ENCODE data around the gene PIGA. TPM values are rescaled to one million over a fixed set of nuclear protein-coding genes. Genes with fewer than 3 reads are reported as not detected.
A peak's percentile ranks its signal among the peaks of the same experiment; 100 is the strongest.

PIGA gene, protein sequence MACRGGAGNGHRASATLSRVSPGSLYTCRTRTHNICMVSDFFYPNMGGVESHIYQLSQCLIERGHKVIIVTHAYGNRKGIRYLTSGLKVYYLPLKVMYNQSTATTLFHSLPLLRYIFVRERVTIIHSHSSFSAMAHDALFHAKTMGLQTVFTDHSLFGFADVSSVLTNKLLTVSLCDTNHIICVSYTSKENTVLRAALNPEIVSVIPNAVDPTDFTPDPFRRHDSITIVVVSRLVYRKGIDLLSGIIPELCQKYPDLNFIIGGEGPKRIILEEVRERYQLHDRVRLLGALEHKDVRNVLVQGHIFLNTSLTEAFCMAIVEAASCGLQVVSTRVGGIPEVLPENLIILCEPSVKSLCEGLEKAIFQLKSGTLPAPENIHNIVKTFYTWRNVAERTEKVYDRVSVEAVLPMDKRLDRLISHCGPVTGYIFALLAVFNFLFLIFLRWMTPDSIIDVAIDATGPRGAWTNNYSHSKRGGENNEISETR
- 15.3 and 17.1 TPM in 2 replicates for total RNA-seq (2014; rRNA removed; shearing (Covaris generic))

DNA sequence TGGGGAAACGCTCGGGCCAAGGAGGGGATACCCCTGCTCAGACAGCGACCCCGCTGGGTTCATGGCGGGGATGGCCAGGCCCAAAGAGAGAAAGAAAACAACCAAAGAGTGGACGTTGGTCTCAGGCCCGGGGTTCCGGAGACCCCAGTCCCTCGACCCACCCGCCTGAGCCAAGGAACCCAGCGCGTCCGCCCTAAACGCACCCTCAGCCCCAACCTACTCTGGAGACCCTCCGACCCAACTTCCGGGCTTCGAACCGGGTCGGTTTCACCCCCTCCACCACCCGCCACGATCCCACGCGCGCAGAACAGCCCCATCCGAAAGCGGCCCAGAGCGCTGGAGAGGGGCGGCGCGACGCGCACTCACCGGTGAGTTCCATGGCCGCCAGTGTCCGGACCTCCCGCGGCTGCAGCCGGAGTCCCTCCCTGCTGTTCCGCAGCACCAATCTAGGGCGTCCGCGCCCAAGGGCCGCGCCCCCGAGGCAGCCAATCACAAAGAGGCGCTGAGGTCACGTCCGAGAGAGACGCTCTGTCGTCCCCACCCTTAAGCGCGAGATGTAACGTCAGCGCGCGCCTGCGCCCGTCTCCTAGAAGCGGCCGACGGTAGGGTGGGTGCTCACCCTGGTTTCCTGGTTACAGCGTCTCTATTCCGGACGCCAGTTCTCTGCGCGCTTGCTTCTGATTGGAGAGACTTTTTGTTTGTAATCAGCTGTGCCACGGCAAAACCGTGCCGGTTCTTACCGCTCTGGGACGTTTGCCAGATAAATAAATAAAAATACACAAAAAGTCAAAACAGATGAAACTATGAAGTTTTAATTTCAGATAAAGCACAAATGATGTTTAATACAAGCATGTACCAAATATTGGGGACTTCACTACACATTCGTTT lies at the start of gene PIGA:
PIGA (minus strand) TSS at position 389 of the 888 bp plus-strand sequence. CDS start 3,593 bp downstream, outside the sequence.
- peak; percentile 97 for DNase-seq (ENCODE audit: low spot score)

DNA sequence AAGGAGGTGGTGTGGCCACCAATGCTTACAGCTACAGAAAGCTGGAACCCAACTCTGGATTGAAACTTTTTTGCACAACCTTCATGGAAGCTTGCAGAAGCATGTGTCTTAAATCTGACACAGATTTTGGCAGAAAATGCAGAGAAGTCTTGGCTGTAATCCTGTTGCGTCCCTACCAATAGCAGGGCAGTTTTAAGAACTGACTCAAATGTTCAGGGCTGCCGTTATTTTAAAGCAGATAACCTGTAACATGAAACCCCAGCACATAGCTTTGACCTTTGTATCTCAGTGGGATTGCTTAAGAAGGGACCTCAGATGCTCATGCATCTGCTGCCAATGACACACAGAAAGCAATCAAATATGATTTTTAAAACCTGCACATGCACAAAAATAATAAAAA lies 49.0 kb upstream of the PIGA start, which contains the start of gene VEGFD:
VEGFD (minus strand) TSS at position 110 of the 400 bp plus-strand sequence. CDS start 467 bp downstream, outside the sequence.
- no peak for DNase-seq (ENCODE audit: low spot score)

DNA sequence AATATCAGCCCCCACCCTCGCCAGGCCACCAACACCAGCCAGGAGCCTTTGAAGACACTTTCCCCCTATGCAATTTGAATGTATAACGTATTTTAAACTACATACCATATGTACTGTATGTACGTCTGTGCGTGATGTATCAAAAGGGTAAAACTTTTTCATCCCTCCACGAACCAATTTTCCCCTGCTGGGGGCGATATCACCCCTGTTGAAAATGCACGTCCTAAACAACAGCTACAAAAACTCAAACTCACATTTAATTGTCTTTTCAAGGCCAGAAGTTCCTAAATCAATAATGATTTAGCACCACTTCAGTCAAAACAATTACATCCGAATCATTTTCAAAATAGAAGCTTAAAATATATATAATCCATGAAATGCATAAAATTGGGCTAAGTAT lies 47.5 kb upstream of the PIGA start:
- DNase-seq (ENCODE audit: low spot score), result no peak

DNA sequence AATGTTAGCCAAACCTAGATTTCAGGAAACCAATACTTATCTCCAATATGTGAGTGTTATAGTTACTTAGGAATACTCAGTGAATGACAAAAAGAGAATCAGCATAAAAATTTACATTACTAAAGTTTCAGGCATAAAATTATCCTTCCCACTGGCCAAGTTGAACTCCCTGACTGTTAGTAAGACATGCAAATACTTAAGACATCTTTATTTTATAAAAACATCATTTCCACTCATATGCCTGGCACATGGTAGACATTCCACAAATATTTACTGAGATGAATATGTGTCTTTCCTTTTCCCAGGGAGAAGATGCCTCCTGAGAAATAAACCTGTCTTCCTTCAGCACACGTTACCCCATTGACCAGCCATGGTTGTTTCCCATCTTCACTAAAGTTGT lies 41.6 kb upstream of the PIGA start:
- DNase-seq (ENCODE audit: low spot score), result no peak

DNA sequence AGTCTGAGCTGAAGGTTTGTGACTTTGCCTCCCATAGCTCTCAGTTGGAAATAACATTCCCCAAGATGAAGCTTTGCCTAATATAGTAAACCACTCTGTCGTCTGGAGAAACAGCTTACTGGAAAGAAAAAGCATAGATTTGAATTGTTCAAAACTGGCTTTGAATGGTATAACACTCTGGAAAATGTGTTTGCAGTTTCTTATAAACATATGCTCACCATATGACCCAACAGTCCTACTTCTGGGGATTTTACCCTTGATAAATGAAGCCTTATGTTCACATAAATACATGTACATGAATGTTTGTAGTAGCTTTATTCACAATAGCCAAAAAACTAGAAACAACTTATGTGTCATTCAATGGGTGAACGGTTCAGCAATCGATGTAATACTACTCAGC lies 38.7 kb upstream of the PIGA start:
- no peak for DNase-seq (ENCODE audit: low spot score)

DNA sequence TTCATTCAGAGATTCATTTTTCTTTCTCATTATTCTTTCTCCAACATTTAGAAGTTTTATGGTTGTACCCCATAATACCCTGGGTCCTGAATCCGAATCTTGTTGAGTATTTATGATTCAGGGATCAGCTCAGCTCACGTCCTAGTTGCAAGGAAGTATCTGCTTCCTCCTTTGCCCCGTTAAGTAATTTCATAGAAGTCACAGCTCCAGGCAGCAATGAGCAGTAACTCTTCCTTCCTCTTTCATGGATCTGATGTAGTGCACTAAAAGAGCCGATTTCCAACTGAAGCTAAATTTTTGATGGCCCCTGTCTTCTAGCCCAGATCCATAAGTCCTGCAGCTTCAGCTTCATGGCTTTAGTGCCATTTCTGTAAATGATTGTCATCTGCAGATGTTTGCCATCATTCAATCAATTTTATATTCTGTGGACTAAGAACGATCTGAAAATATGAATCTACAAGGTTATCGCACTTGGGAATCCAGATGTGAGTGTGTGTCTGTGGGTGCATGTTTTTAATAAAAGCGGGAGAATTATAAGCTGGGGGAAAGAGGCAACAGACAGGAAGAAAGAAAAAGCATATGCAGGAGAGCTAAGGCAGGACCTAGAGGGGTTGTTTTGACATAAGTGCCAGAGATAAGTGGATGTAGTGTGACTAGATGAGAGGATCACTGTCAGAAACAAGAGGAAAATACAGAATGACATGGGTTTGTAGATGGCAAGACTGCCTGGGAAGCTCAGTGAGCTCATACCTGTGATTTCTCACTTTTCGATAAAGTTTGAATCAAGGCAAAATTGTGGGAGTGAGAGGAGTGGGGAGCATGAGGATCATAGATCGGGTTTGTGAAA lies 31.4 kb upstream of the PIGA start:
- no peak for DNase-seq (ENCODE audit: low spot score)

DNA sequence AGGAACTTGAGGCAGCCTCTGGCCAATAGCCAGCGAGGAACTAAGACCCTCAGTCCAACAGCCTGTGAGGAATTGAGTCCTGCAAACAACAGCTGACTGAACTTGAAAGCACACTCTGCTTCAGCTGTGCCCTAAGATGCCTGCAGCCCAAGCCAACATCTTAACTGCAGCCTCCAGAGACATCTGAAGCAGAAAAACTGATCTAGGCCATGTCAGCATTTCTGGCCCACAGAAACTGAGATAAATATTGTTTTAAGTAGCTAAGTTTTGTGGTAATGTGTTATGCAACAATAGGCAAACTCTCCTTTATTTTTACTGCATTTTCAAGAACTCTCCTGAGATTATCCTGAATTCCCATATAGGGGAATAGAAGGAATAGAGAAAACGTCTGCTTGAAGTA lies 24.4 kb upstream of the PIGA start:
- no peak for DNase-seq (ENCODE audit: low spot score)

DNA sequence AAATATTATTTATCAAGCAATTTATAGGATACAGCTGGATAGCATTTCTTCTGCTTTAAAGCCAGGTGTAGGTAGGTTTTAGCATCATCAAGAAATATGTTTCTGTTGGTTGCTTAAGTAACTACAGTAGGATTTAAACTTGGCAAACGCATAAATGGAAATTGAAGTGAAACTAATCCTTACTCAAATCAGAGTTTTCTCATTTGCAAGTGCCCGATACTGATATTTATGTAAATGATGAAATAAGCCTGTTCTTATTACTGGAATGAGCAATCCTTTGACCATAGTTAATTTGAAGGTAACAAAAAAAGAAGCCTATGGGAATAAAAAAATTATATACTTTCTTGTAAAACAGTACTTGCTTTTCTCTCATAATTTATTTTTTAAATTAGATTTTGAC lies 23.2 kb upstream of the PIGA start:
- no peak for DNase-seq (ENCODE audit: low spot score)

DNA sequence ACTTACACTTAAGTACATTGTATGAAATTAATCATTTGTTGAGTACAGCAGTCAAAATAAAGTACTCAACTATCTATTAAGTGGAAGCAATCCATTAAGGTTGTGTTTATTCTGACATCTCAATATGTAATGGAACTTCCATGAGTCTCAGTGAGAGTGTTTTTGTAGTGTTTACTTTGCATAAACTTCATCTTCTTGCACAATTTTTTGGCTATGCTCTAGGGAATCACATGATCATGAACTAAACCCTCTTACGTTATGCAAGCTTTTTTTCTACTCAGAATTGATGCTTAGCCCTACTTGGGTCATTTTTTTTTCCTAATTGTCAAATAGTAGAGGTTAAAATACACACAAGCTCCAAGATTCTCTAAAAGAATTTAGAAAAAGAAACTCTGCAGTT lies 21.1 kb upstream of the PIGA start:
- no peak for DNase-seq (ENCODE audit: low spot score)

DNA sequence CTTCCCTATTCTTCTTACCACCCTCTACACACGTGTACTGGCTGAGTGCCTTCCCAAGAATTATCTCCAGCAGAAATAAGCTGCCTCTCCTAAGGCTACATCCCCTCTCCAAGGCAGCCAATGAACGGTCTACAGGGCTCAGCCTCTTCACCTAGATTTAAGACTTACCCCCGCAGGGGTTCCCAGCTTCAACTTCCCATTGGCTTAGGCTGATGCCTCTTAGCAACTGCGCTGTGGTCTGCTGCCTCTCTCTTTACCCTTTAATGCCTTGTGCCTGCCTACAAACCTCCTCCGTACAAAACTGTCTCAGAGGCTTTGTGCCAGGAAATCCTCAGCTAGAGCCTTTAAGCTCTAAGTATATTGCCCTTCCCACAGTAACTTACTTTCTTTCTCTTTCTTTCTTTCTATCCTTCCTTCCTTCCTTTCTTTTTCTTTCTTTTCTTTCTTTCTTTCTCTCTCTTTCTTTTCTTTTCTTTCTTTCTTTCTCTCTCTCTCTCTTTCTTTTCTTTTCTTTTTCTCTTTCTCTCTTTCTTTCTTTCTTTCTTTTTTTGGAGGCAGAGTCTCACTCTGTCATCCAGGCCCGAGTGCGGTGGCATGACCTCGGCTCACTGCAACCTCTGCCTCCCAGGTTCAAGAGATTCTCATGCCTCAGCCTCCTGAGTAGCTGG lies 15.1 kb upstream of the PIGA start:
- DNase-seq (ENCODE audit: low spot score), result no peak

DNA sequence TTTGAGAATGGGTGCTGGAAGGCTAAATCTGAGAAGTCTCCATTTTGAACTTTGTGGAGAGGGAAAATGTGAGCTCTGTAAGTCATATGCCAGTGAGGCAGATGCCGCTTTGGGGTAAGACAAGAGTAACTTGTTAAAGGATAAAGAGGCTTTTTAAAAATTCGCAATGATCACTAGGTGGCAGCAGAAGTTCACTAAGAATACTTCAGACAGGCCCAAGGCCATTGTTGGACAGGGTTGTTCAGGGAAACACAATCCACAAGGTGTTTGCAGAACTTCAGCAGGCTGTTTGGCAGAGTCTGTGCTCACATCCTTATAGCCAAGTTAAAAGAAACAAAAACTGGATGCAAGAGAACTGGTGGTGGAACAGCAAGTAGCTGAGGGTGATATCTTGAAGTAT lies 13.7 kb upstream of the PIGA start:
- peak; percentile 58 for DNase-seq (ENCODE audit: low spot score)

DNA sequence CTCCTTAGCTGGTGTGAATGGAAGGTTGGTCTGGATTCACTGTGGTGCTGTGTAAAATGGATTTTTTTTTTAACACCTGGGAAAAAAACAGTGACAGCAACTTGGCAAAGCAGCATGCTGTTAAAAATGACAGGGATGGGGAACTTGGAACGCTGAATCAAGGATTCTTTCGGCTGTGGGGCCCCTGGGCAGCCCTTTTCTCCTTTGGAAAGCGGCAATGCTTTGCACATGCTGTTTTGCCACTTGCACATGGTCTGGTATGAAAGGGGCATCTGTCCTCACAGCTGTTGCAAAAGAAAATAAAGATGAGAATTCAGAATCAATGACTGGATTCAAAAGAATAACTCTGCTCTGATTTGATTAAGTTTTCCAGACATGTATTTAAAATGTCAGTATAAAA lies 10.7 kb upstream of the PIGA start:
- DNase-seq (ENCODE audit: low spot score), result no peak

DNA sequence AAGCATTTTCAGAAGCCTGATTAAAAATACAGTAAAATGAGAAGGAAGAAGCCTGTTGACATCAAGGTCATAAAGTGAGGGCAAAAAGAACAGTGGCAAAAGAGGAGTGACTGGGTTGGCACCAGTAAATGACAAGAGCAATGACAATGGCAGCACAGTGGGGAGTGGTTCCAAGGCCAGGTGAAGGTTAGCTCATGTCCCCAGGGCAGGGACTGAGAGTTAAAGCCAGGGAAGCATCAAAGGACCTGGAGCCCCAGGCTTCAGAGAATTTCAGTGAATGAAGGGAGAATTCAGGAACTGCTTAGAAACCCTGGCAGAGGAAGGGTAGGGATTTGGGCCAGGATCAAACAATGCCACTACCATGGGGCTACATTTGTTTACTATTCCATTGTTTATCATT lies 8.8 kb upstream of the PIGA start:
- no peak for DNase-seq (ENCODE audit: low spot score)

DNA sequence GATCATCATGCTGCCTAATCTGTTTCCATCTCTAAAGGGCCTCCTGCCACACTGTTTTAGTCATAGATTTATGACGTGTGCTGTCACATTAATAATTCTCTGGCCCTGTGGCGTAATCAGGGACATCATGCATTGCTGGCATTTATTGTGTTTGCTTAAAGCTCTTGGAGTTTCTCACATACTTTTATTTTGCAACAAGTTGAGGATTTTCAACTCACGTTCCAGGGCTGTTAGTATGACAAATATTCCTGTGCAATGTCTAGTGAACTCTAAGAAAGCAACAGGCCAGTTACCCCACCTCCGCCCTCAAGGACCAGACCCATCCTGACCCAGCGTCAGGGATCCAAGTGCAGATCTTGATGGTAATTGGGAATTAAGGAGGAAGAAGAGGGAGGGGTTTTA lies 7.8 kb upstream of the PIGA start:
- peak; percentile 37 for DNase-seq (ENCODE audit: low spot score)

DNA sequence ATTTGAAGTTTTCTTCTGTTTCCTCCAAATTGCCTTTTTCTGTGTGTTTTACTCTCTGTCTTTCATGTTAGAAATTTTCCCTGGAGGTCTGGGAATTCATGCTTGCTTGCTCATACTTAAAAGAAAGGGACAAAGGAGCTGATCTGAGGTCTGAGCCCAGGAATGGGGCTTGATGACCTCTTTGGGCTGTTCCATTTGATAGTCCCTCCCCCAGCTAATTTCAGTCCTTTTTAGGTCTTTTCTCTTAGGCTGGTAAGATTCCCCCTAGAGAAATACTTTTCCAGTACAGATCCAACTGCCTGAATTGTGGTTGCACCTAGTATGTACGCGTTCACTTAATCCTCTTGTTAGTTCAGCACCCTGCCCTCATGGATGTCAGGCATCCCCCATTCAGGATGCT lies 5.5 kb upstream of the PIGA start:
- DNase-seq (ENCODE audit: low spot score), result no peak

DNA sequence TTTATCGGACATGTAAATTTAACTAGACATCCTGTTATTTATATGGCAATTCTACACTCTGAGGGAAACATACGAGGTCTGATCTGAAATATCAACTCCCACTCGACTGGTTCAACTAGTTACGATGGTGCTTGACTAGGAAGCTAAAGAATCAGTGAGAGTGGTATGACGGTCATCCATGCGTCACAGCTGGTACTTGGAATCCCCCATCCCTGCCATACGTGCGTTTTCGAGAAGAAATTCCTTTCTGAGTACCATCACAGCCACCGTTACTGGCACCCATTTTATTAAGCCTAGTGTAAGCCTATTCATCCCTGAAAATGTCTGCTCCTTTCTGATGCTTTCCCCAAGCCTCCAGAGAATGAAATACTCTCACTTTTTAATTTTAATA lies 695 bp upstream of the PIGA start:
- DNase-seq (ENCODE audit: low spot score), result peak; percentile 59

DNA sequence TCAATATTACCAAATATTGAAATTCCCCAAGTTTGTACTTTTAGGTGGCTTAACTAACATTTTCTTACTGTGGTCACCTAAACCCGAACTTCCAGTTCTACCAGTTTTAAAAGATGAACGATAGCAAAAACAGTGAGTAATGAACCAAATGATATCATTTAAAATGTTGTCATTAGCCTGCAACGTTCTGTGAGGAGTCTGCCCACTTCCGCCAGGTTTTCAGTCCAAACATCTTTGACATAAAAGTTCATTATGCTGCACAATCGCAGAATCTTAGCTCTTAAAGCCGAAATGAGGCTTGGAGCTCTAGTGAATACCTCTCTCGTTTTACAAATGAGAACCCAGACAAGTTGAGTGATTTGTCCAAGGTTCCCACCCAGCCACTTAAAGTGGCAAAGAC lies 762 bp downstream of the PIGA start:
- DNase-seq (ENCODE audit: low spot score), result peak; percentile 23

DNA sequence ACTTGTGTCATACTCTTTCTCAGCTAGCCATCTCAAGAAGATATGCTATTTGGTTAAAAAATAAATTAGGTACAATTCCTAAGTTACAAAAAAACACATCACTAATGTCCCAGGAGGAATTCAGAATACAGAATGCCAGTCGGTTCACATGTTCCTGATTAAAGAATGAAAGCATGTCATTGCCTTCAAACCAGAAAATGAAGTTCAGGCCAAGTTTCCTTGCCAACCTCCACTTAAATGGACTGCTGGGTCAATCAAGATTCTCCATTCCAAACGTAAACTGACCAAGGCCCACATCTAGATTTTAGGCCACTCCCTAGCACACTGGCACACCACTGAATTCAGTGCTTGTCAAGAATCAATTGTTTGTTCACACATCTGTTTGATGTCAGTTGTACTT lies 6.5 kb downstream of the PIGA start:
- DNase-seq (ENCODE audit: low spot score), result no peak

DNA sequence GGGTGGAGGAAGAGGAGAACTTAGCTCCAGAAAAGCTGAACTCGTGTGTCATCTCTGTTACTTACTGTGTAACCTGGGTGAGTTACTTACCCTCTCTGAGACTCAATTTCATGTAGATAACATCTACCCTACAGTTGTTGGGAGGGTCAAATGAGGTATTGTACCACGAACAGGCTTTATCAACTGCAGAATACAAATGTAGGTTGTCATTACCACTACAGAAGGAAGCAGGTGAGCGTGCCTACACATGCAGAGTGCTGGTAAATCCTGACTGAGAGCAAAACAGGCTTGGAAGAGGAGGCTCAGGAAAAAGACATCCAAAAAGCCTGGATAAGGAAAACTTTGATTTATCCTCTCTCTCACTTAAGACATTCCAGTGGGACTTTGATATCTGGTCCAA lies 7.2 kb downstream of the PIGA start:
- DNase-seq (ENCODE audit: low spot score), result no peak

DNA sequence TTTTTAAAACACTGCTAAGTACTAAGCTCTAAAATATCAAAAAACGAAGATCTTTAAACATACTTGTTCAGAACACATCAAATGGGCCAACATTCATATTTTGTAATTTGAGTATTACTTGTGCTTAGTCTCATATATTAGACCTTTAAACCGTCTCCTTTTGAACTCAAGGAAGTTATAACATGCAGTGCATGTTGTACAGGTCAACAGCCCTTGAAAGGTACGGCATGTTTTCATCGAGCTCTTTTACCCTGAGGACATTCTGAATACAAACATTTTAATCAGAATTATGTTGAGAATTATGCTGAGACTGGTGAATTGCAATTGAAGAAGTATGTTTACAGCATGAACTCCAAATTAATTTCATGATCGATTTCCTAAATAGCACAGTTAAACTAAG lies 12.9 kb downstream of the PIGA start:
- DNase-seq (ENCODE audit: low spot score), result no peak

DNA sequence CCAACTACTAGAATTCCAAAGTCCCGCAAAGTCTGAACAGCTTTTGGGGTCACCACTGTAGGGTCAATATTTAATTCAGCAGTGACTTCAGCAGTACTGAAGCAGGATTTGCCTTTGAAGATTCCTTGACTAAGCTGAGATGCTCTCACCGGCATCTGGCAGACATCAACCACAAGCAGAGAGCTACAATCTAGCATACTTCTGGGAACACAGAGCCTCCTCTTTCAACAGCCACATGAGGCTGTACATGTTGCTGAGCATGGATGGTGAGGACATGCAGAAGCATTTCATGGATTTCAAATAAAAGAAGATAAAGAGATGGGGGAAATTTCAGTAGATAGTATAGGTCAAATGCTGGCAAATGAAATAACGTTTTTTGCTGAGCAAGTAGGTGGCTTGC lies 13.3 kb downstream of the PIGA start:
- DNase-seq (ENCODE audit: low spot score), result no peak
